CD4-positive, alpha-beta T cell treated with Interleukin-15 for 4 hours (primary cell): ENCODE data around the gene RNF212.
A peak's percentile ranks its signal among the peaks of the same experiment; 100 is the strongest.
"Not testable (repeated sequence)": the region's sequence is repeated elsewhere in the genome, so short reads cannot be mapped to it uniquely, and the experiment has no call there.

Source experiments
- DNase-seq: peaks from one replicate; pipeline ENCODE4 v3.0.0-alpha.2; 2020; ENCODE audit warnings: low spot score

Gene RNF212

GRCh38 chr4:1048773-1049590, 64.4 kb downstream of the RNF212 start:
- no peak for DNase-seq

DNA sequence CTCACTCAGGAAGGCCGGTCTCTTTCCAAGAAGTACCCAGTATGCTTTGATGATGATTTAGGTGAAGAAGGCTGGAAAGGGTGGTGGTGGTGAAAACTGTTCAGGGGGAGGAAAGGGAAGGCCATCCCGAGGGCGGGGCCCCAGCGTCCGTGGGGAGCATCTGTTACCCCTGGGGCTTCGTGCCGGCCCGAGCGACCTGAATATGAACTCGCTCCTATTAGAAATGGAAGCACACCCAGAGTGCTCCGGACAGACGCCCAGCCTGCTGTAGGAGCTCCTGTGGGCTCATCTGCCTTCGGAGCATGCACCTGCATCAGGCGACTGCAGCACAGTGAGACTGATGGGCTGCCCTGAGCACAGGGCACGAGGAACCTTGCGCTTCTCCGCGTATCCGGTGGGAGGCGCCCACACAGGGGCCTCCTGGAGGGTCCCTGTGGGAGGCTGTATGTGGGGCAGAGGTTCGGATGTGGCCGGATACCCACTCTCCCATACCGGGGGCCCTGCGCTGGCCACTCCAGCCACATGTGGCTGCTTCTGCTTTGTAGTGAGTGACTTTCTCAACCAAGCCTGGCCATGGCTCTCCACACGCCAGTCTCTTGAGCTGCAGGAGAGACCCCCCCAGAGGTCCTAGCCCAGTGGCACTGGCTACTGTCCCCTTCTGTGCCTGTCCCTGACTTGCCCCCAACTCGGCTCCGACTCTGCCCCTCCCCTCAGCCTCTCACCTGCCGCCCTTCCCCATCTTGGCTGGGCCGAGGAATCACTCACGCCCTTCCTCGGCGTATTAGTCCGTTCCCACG, 65.2 kb downstream of the RNF212 start:
- DNase-seq: no peak

- no peak for DNase-seq
These were observed 66.0 kb downstream of the RNF212 start for GRCh38 chr4:1047106-1047975.

GRCh38 chr4:1046581-1047011, 66.8 kb downstream of the RNF212 start:
- not testable (repeated sequence) for DNase-seq

- no peak for DNase-seq
These were observed 67.7 kb downstream of the RNF212 start for GRCh38 chr4:1045595-1046201.

DNA sequence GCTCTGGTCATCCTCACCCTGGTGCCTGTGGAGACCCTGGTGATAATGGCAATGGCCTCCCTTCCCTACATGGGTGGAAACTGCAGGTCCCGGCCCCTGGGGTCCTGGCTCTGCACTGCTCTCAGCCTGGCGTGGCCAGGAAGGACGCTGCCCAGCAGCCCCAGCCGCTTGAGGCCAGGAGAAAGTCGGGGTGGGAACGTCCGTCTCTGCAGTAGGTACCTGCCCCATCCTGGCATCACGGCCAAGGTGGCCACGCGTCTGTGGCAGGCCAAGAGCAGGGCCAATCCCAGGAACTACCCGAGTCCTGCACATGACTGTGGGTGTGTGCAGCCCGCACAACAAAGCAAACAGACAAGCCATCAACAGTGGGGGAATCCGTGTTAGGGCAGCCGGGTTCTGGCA, 68.2 kb downstream of the RNF212 start:
- DNase-seq: no peak

- no peak for DNase-seq
These were observed 68.7 kb downstream of the RNF212 start for GRCh38 chr4:1044469-1045192.

DNA sequence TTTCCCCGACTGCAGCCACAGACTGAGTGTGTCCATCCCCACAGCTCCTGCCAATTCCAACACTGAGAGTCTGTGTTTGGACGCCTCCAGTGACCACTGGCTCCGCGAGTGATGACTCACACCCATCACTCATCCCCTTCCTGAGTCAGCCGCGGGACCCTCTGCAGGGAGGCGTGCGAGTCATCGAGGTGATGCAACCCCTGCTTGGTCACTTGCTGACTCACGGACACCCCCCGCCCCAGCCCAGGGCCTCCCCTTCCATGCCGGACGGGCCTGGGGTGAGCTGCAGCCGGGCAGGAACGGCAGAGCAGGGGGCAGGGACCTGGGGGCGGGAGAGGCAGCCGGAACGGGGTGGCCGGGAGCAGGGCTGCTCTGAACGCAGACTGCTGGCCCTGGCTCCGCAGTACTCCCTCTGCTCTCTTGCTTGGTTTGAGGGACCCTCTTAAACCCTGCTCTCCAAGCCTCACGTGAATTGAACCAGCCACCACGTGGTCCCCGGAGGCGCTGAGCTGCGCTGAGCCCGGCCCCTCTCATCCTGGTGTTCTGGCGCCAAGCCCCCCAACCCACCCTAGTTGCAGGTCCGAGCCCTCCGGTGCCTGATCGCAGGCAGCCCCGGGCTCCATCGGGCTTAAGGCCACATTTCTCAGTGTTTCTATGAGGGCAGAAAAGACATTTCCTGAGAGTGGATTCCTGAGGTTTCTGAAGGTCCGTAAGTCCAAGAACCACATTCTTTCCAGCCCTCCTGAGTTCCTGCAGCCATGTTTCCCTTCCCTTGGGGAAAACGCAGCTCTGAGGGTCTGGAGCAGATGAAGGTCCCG, 69.5 kb downstream of the RNF212 start:
- peak; percentile 5 for DNase-seq

- DNase-seq: no peak
These were observed 70.2 kb downstream of the RNF212 start for GRCh38 chr4:1043162-1043561.

GRCh38 chr4:1042352-1043055, 70.9 kb downstream of the RNF212 start:
- DNase-seq: no peak

DNA sequence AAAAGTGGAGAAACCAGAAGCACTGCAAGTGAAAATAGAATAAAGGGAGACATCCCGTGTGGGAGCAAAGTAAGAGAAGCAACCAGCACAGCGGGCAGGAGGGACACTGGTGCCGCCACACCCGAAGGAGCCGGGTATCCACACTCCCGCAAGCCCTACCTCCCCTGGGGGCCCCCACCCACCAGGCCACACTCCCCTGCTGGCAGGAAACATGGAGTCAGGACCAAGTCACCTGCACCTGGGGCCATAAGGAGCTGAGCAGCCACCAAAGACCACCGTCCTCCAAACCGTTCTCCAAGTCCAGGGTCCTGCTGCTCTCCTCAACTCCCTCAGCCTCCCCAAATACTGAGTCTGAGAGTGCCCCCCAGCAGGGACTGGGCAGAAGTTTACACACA, 71.4 kb downstream of the RNF212 start:
- no peak for DNase-seq

- no peak for DNase-seq
These were observed 72.0 kb downstream of the RNF212 start for GRCh38 chr4:1041147-1041935.

DNA sequence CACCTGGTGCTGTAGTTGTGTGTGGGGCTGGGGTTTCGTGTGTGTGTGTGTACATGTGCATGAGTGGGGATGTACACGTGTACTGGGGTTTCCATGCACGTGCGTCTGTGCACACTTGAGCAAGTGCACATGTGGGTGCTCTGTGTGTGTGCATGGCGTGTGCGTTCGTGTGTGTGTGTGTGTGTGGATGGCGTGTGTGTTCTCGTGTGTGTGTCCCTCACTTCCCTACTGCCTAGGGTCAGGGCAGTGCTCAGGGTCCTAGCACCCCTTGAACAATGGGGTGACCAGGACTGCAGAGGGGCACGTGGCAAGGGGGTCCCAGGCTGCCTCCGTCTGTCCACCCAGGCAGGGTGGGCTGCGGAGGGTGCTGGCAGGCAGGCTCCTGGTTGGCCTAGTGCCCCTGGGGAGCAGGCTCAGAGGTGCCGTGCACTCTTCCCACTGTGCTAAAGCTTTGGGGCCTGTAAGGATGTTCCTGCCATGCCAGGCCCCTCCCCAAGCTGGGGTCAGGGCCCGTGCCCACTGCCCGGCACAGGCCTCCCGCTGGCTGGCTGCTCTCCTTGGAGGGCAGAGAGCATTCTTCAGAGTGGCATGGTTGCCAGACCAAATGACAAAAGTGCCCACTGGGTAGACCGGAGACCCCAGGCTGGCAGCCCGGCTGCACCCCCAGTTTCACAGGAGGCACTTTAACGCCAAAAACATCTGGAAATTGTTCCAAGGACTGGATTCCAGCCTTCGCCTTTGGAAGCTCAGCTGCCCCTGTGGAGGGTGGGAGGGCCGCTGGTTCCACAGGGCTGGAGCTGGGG, 72.8 kb downstream of the RNF212 start:
- DNase-seq: no peak

GRCh38 chr4:1039493-1040343, 73.6 kb downstream of the RNF212 start:
- DNase-seq: no peak

GRCh38 chr4:1038948-1039492, 74.3 kb downstream of the RNF212 start:
- DNase-seq: no peak

DNA sequence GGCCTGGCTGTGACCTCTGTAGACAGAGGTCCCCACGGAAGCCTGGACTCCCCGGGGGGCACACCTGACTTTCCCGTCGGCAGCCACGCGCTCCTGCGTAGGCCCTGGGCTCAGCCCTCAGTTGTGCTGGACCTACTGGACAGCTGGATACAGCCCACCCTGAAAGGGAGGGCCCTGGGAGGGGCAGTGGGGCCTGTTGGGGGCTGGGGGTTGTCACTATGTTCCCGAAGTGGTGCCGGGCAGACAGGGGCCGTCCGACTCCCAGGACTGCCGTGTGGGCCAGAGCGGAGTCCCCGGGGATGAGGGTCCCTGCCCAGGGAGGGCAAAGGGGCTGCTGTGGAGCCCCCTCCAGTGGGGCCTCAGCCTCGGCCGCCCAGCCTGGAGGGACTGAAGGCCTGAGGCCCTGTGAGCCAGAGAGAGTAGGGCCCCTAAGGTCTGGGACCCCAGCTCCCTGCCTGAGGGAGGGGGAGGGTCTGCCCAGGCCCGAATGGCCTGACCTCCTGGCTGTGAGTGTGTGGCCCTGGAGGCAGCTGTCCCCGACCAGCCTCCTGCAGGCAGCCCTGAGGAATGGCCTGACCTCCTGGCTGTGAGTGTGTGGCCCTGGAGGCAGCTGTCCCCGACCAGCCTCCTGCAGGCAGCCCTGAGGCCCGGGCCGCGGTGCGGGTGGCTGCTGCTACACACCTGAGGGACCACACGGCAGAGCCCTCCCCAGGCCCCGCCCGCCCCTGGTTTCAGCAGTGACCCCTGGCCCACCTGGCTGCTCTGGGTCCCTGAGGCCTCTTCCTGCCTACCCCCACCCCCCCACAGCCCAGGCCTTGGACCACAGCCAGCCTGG, 76.2 kb downstream of the RNF212 start:
- DNase-seq: no peak
